ENCODE results near the gene TRPC4AP.

- TF ChIP-seq TSHZ2 (CRISPR knock-in tag; IDR thresholded peaks at IDR 0.05) (no peak), ZFP30 (CRISPR knock-in tag; IDR thresholded peaks at IDR 0.05) (no peak), TCF4 (CRISPR knock-in tag; IDR thresholded peaks at IDR 0.05; ENCODE audit: borderline replicate concordance) (no peak), ESRRG (CRISPR knock-in tag; IDR thresholded peaks at IDR 0.05) (no peak), ISL1 (CRISPR knock-in tag; IDR thresholded peaks at IDR 0.05) (no peak), PPARA (CRISPR knock-in tag; IDR thresholded peaks at IDR 0.05; ENCODE audit: borderline replicate concordance) (no peak), TOX (CRISPR knock-in tag; IDR thresholded peaks at IDR 0.05; ENCODE audit: borderline replicate concordance) (no peak), POU6F1 (CRISPR knock-in tag; IDR thresholded peaks at IDR 0.05; ENCODE audit: borderline replicate concordance, low read depth) (no peak), ZNF565 (CRISPR knock-in tag; conservative IDR thresholded peaks at IDR 0.05; ENCODE audit: low read depth) (no peak), OSR1 (CRISPR knock-in tag; IDR thresholded peaks at IDR 0.05) (no peak), ZNF8 (CRISPR knock-in tag; IDR thresholded peaks at IDR 0.05) (no peak)
- TF ChIP-seq, protein P1, sequence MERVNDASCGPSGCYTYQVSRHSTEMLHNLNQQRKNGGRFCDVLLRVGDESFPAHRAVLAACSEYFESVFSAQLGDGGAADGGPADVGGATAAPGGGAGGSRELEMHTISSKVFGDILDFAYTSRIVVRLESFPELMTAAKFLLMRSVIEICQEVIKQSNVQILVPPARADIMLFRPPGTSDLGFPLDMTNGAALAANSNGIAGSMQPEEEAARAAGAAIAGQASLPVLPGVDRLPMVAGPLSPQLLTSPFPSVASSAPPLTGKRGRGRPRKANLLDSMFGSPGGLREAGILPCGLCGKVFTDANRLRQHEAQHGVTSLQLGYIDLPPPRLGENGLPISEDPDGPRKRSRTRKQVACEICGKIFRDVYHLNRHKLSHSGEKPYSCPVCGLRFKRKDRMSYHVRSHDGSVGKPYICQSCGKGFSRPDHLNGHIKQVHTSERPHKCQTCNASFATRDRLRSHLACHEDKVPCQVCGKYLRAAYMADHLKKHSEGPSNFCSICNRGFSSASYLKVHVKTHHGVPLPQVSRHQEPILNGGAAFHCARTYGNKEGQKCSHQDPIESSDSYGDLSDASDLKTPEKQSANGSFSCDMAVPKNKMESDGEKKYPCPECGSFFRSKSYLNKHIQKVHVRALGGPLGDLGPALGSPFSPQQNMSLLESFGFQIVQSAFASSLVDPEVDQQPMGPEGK (CRISPR knock-in tag; IDR thresholded peaks at IDR 0.05; ENCODE audit: borderline replicate concordance): no peak
- TF ChIP-seq, protein P2, sequence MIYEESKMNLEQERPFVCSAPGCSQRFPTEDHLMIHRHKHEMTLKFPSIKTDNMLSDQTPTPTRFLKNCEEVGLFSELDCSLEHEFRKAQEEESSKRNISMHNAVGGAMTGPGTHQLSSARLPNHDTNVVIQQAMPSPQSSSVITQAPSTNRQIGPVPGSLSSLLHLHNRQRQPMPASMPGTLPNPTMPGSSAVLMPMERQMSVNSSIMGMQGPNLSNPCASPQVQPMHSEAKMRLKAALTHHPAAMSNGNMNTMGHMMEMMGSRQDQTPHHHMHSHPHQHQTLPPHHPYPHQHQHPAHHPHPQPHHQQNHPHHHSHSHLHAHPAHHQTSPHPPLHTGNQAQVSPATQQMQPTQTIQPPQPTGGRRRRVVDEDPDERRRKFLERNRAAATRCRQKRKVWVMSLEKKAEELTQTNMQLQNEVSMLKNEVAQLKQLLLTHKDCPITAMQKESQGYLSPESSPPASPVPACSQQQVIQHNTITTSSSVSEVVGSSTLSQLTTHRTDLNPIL (CRISPR knock-in tag; IDR thresholded peaks at IDR 0.05; ENCODE audit: low read depth): no peak
Observed at GRCh38 chr20:34983089-34983820, 109.4 kb downstream of the TRPC4AP start.
